GM12878 (cell line): Measurements from ENCODE around the gene RPL29. TPM values are rescaled to one million over a fixed set of nuclear protein-coding genes. Genes with fewer than 3 reads are reported as not detected.

Experiments
- ATAC-seq: fragments of 200-7000 bp; cut with Tn5 transposase; 3 replicates; pipeline ENCODE4 v1.9.1; 2020; ENCODE audit warnings: mild to moderate bottlenecking, moderate library complexity
- BruUV-seq: library from RNA; stranded (reverse); fragments of 400-500 nt; replicated peaks from 2 replicates; lab custom pipeline; 2021; lab: Mats Ljungman, UMichigan
- CTCF ChIA-PET: fragments of 300-600 bp; sonication (Branson Sonifier 250); formaldehyde crosslinking; extraction: SDS; loops from one replicate; lab custom pipeline; 2021; ENCODE audit warnings: inconsistent platforms; lab: Yijun Ruan, JAX
- POLR2A ChIA-PET: fragments of 350-600 bp; formaldehyde crosslinking; extraction: SDS; loops from one replicate; lab custom pipeline; 2021; ENCODE audit warnings: inconsistent platforms; lab: Charles Lee
- RAD21 ChIA-PET: fragments of 300-600 bp; sonication (Branson Sonifier 250); formaldehyde crosslinking; loops from one replicate; lab custom pipeline; 2023; ENCODE audit warnings: antibody characterized with exemption; ENCODE audit not compliant: unreplicated experiment; lab: Charles Lee
- SMC1A ChIA-PET: fragments of 300-600 bp; sonication (Branson Sonifier 250); formaldehyde crosslinking; loops from one replicate; lab custom pipeline; 2023; ENCODE audit not compliant: unreplicated experiment, uncharacterized antibody; lab: Charles Lee
- DNase-seq: peaks from one replicate; pipeline ENCODE4 v3.0.0-alpha.2; 2011; ENCODE audit warnings: low read depth, low spot score
- FAIRE-seq: peaks from 3 replicates; lab custom pipeline; 2011; peaks lifted over from hg19 to GRCh38; lab: Jason Lieb, UNC
- H2AFZ ChIP-seq: 2 replicates; pipeline ENCODE4 v1.6.0; 2011; ENCODE audit warnings: low read depth, low read length, control low read depth; ENCODE audit not compliant: control insufficient read depth
- H3K27ac ChIP-seq: 2 replicates; pipeline ENCODE4 v1.5.1; 2011; ENCODE audit warnings: control low read depth; ENCODE audit not compliant: control insufficient read depth, insufficient read depth
- H3K27me3 ChIP-seq, 2 experiments: replicated peaks in 1 of 2; 2 replicates each; pipeline versions ENCODE4 v1.6.0 to v1.6.1; 2011; ENCODE audit warnings: low read length in 1 of 2; ENCODE audit not compliant: control insufficient read depth in 2 of 2, insufficient read depth in 2 of 2
- H3K36me3 ChIP-seq, 2 experiments: 2 replicates each; pipeline ENCODE4 v1.5.1; 2011; ENCODE audit warnings: low read length in 1 of 2; ENCODE audit not compliant: control insufficient read depth in 2 of 2, insufficient read depth in 2 of 2
- H3K4me1 ChIP-seq: 2 replicates; pipeline ENCODE4 v1.6.1; 2011; ENCODE audit warnings: mild to moderate bottlenecking, low read length, moderate library complexity, mixed read lengths; ENCODE audit not compliant: control insufficient read depth, insufficient read depth
- H3K4me2 ChIP-seq: 2 replicates; pipeline ENCODE4 v1.6.0; 2011; ENCODE audit warnings: control low read depth; ENCODE audit not compliant: control insufficient read depth, insufficient read depth
- H3K4me3 ChIP-seq: fragments of 200-600 bp; sonication (generic); 2 replicates; pipeline ENCODE4 v1.5.1; 2016
- H3K79me2 ChIP-seq: 2 replicates; pipeline ENCODE4 v1.6.0; 2011; ENCODE audit warnings: low read length; ENCODE audit not compliant: control insufficient read depth, insufficient read depth
- H3K9ac ChIP-seq: 2 replicates; pipeline ENCODE4 v1.8.0; 2011; ENCODE audit warnings: low read length, control low read depth, mixed read lengths; ENCODE audit not compliant: control insufficient read depth, insufficient read depth
- H3K9me3 ChIP-seq: replicated peaks from 3 replicates; pipeline ENCODE4 v1.5.1; 2011; ENCODE audit warnings: mild to moderate bottlenecking, low read length; ENCODE audit not compliant: control insufficient read depth, insufficient read depth
- H4K20me1 ChIP-seq: 2 replicates; pipeline ENCODE4 v1.6.0; 2011; ENCODE audit not compliant: control insufficient read depth, insufficient read depth
- E2F8 ChIP-seq: fragments of 450-650 bp; IDR thresholded peaks from 2 replicates; pipeline ENCODE4 v1.6.1; 2018; ENCODE audit warnings: mild to moderate bottlenecking, low read depth, moderate library complexity; ENCODE audit not compliant: partially characterized antibody
- IKZF1 ChIP-seq: fragments of 450-650 bp; conservative IDR thresholded peaks from 2 replicates; pipeline ENCODE4 v1.6.1; 2017; ENCODE audit warnings: antibody characterized with exemption, mild to moderate bottlenecking
- in situ Hi-C: fragments of 300-500 bp; cut with MboI; formaldehyde crosslinking; loops from 9 replicates; pipeline ENCODE4 v1.14.3; 2018; ENCODE audit warnings: mixed read lengths
- intact Hi-C: fragments of 100-400 bp; cut with micrococcal nuclease; formaldehyde crosslinking; loops from one replicate; pipeline ENCODE4 v1.14.2; 2022; ENCODE audit not compliant: unreplicated experiment
- polyA plus RNA-seq, 11 experiments: library from polyadenylated mRNA; depleted of rRNA in 4 of 11; unstranded in 6 of 11; stranded (reverse) in 5 of 11; fragments of >200 nt; fragmentation: Nextera tagmentation in 4 of 11; fragmentation: Illumina TruSeq in 1 of 11; extraction: Ambion mirVana in 4 of 11; extraction: Trizol in 1 of 11; gene quantifications; 1 replicate in 1 of 11; 2 replicates in 10 of 11; pipeline versions ENCODE4 v1.2.1 to v1.2.3, GENCODE V29; 2011 to 2016; ENCODE audit warnings: inconsistent platforms in 2 of 11, missing spikeins in 2 of 11, low read depth in 1 of 11
- total RNA-seq, 4 experiments: library from RNA; depleted of rRNA in 3 of 4; stranded (reverse); fragments of >200 nt in 3 of 4; fragmentation: Illumina TruSeq in 1 of 4; extraction: Trizol in 1 of 4; gene quantifications; 2 replicates each; pipeline versions ENCODE4 v1.2.1 to v1.2.3, GENCODE V29; 2013 to 2021

RPL29 gene
- total and polyA plus RNA-seq, 10 of the 15 experiments (the other 5 are each of a cell fraction or from before 2014, with no cell fraction given) = 1,053 to 2,477 (median 1,657) TPM

GRCh38 chr3:51984269-51984647 is 11.4 kb downstream of the RPL29 start:
- Histone ChIP-seq H3K9ac (no peak overlapping the region), H2AFZ (no peak overlapping the region), H3K9me3 (no peaks in the 10 kb centered on the region), H3K4me3 (no peak overlapping the region), H4K20me1 (no peaks in the 10 kb centered on the region), H3K36me3 (no peaks in the 10 kb centered on the region), H3K27me3 (no peaks in the 10 kb centered on the region), H3K4me1 (peaks cover 8% of the 10 kb centered on the region), H3K79me2 (peaks cover 3% of the 10 kb centered on the region), H3K4me2 (peak overlapping the region; percentile 96; the same call in 1 of the 2 replicates), H3K27ac (no peak overlapping the region)
- ChIA-PET SMC1A (interaction anchor here (1.4 to 2.8 kb wide), 2 partner anchors 10 to 11 kb away, joined by 12 to 17 read pairs; partner anchors contain the start of genes ABHD14A, ABHD14B and RPL29), POLR2A (interaction anchor here (0.9 to 4.0 kb wide), 3 partner anchors 10 to 1417 kb away, joined by 3 to 30 read pairs (median 28); partner anchors contain the start of genes ABHD14A, ABHD14B, C3orf18 and RPL29), CTCF (interaction anchor here (0.6 to 4.6 kb wide), 4 partner anchors 11 to 428 kb away, joined by 4 to 56 read pairs (median 19); partner anchors contain the start of genes ABHD14A, ABHD14B, PARP3 and RRP9), RAD21 (interaction anchor here (2.9 to 3.3 kb wide), 2 partner anchors 10 to 42 kb away, joined by 24 to 30 read pairs; partner anchors contain the start of genes ABHD14A, ABHD14B, PARP3 and RRP9)
- no peak for FAIRE-seq
- TF ChIP-seq E2F8 (no peak), IKZF1 (no peak)
- no peak for DNase-seq
- no peak for ATAC-seq
- intact Hi-C loops (no loop called here), in situ Hi-C loops (no loop called here)
- BruUV-seq = no TSS peak
